ENCODE measurements around the gene UBE2G2.

Gene UBE2G2

GRCh38 chr21:44784810-44785209, 16.8 kb downstream of the UBE2G2 start:
- no peak for DNase-seq

DNA sequence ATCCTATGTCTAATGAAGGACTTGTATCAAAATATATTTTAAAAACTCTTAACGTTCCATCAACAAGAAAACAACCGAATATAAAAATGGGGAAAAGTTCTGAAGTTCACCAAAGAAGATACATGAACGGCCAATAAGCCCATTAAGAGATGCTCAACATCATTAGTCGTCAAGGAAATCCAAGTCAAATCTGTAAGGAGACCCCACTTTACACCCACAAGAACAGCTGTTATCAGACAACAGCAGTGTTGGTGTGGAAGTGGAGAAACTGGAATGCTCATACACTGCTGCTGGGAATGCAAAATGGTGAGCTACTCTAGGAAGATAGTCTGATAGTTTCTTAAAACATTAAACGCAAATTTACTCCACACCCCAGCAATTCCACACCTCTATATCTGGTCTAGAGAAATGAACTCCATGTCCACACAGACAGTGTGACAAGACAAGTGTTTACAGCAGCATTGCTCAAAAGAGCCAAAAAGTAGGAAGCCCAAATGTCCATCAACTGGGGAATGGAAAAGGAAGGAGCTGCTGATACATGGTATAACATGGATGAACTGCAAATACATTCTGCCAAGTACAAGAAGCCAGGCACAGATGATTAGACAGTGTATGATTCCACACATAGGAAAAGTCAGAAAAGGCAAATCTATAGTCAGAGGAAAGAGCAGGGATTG, 18.5 kb downstream of the UBE2G2 start:
- DNase-seq = no peak

- no peak for DNase-seq
Measured at GRCh38 chr21:44780767-44781459, 20.7 kb downstream of the UBE2G2 start.

DNA sequence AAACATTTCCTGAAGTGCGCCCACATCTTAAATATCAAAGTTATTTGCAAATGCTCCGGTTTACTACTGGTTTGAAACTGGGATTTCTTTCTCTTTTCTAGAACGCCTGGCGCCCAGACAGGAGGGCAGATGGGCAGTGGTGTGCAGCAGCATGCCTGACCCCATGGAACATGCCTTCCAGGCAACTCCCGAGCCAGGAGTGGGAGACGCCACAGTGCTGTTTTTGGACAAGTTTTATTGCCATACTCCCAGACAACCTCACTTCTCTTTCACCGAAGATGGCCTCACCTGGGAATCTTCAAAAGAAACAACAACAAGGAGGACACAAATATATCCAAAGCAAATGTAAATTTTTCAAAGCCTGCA, 21.5 kb downstream of the UBE2G2 start:
- DNase-seq = no peak

DNA sequence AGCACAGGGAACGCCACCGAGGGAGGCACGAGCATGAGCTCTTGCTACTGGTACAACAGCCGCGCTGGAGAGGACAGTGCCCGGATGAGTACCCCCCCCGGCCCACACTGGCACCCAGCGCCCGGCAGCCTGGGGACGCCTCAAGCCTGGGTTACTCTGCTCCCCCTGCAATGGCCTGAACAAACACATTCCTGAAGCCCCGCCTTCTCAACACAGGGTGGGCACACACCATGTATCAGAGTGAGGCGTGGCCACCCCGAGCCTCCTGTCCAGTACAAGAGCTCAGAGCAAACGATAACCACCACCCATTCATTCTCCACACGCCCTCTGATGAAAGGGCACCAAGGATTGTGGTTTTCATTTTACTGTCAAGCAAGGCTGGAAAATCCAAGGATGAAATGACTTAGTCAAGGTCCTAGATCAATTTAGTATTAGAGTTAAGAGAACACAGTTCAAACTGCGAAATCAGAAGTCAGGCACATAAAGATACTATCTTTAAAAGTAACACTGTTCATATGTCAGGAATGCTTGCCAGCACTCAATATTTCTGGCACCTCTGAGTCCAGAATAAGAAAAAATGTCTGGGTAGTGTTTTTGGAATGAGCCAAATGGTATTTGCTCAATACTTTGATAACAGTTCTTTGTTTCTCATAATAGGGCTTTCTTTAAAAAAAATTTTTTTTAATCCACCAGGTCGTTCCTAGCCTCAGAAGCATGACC, 22.0 kb downstream of the UBE2G2 start:
- no peak for DNase-seq

DNA sequence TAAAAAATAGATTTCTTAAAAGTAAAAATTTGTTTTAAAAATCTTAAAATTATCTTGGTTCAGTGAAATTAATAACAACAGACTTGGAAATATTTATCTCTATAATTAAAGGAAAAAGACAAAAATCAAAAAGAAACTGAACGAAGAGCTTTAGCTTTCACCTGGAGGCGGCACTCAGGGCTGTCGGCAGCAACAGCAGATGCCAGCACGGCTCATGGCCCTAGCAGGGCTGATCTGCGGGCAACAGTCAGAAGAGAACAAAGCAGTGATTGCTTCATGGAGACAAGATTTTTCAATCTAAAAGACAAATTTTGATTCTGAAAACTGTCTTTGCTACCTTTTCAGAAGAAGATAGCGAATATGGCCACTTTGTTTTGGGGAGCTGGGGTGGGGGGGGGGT, 22.6 kb downstream of the UBE2G2 start:
- no peak for DNase-seq

GRCh38 chr21:44778499-44778911, 23.1 kb downstream of the UBE2G2 start:
- DNase-seq = no peak

DNA sequence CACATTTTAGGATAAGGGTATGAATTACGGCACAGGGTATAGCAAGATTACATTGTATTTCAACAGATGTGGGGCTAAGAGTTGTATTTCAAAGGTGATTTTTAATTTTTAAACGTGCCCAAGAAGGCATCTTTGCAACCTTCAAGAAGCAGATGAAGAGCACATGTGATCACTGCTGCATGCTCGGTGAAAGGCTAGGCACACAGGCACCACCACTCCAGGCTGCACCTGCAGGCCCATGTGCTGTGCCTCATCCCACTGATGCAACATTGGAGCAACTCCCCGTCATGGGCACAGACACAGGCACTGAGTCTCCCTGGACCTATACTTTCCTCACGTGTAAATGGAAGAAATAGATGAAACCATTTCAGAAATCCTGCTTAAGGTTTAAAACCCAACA, 23.5 kb downstream of the UBE2G2 start:
- DNase-seq = no peak

DNA sequence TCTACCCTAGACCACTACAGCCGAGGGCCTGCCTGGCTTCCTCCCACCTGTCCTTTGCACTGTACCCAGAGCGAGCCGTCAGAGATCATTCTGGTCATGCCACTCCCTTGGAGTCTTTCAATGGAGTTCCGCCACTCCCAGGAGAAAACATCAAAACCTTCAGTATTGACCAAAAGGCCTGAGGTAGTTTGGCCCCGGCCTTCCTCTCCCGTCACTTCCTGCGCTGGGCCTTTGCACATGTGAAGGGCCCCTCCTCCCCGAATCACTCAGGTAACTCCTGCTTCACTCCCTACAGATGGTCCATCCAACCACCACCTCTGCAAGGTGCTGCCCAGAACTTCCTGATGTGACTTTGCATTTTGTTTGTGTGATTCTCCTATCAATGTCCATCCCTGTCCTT, 26.6 kb downstream of the UBE2G2 start:
- DNase-seq = no peak

- DNase-seq = no peak
Measured at GRCh38 chr21:44773291-44773932, 28.2 kb downstream of the UBE2G2 start.

- no peak for DNase-seq
Measured at GRCh38 chr21:44771896-44772525, 29.6 kb downstream of the UBE2G2 start.

DNA sequence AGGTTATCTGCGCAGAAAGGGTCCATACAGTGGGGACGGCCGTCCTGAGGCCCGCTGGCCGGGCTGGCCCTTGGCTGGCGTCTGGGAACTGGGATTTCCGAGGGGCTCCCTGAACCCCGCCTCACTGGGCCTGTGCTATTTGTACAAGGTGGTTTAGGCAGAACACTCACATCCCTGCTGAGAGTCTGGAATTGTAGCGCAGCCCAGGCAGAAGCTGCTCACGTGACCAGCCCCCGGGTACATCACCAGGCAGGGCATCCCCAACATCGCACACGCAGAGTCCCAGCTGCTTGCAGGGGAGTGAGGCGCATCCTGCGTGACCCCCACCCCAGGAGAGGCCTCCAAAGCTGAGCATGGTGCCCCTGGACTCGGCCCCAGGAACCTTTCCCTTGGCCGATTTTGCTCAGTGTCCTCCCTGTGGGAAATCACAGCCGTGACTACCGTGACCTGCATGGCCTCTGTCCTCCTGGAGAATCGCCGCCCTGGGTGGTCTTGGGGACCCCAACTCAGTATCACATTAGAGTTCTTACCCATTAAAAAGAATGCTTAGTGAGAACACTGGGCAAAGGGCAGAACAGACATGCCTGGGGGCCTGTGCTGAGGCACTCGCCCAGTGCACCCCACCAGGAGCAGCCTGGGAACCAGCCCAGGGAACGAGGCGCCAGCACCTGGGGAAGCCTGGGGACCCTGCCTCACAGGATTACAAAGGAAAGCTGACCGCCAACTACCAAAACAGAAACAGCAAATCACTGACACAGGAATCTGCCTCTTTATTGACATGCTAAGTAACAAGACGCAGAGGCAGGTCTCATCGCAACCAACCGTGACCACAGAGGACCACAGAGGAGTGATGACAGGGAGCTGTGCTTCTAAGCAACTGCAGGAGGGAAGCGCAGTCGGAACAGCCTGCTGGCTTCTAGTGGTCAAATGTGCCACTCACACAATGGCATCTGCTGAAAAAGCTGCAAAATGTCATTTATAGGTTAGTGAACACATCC, 33.5 kb downstream of the UBE2G2 start:
- no peak for DNase-seq

- no peak for DNase-seq
Measured at GRCh38 chr21:44766818-44767354, 34.7 kb downstream of the UBE2G2 start.

- DNase-seq = no peak
Measured at GRCh38 chr21:44766014-44766817, 35.4 kb downstream of the UBE2G2 start.

GRCh38 chr21:44765231-44766013, 36.2 kb downstream of the UBE2G2 start:
- DNase-seq = peak; percentile 8

- DNase-seq = no peak
Measured at GRCh38 chr21:44764319-44765230, 37.0 kb downstream of the UBE2G2 start.

GRCh38 chr21:44763451-44764318, 37.9 kb downstream of the UBE2G2 start:
- no peak for DNase-seq

GRCh38 chr21:44763050-44763378, 38.6 kb downstream of the UBE2G2 start:
- DNase-seq = no peak

Data from NCI-H226 (cell line).